Activated CD4-positive, alpha-beta T cell treated with anti-CD3 and anti-CD28 coated beads, Interleukin-2, amount 10 ng/mL, durations not matched to agents 7 days and 5 days (primary cell): Measurements from ENCODE around the gene PDXDC1. TPM values are rescaled to one million over a fixed set of nuclear protein-coding genes. Genes with fewer than 3 reads are reported as not detected.
"Not testable (repeated sequence)": the region's sequence is repeated elsewhere in the genome, so short reads cannot be mapped to it uniquely, and the experiment has no call there.

Experiments used
- CTCF ChIA-PET: fragments of 350-600 bp; sonication (Branson Sonifier 250); formaldehyde crosslinking; loops from one replicate; lab custom pipeline; 2021; ENCODE audit warnings: antibody characterized with exemption; lab: Charles Lee
- POLR2A ChIA-PET: fragments of 350-600 bp; sonication (Branson Sonifier 250); formaldehyde crosslinking; loops from one replicate; lab custom pipeline; 2021; ENCODE audit warnings: antibody characterized with exemption; lab: Charles Lee
- DNase-seq: peaks from one replicate; pipeline ENCODE4 v3.0.0-alpha.2; 2020
- H3K27ac Mint-ChIP-seq: one replicate; pipeline ENCODE4 v1.8.0; 2021; ENCODE audit warnings: mild to moderate bottlenecking, moderate library complexity, mixed read lengths
- H3K27me3 Mint-ChIP-seq: one replicate; pipeline ENCODE4 v1.8.0; 2021; ENCODE audit warnings: mixed read lengths
- H3K36me3 Mint-ChIP-seq: one replicate; pipeline ENCODE4 v1.8.0; 2021; ENCODE audit warnings: low read depth, mixed read lengths
- H3K4me1 Mint-ChIP-seq: one replicate; pipeline ENCODE4 v1.8.0; 2021; ENCODE audit warnings: mixed read lengths
- H3K4me3 Mint-ChIP-seq: one replicate; pipeline ENCODE4 v1.8.0; 2021; ENCODE audit warnings: mild to moderate bottlenecking, moderate library complexity, mixed read lengths
- H3K9me3 Mint-ChIP-seq: one replicate; pipeline ENCODE4 v1.8.0; 2021; ENCODE audit warnings: mixed read lengths
- total RNA-seq, 2 experiments: library from RNA; stranded (reverse); gene quantifications; one replicate each; pipeline ENCODE4 v1.2.3, GENCODE V29; 2021

Gene PDXDC1
- total RNA-seq, 2 experiments from 2014 or later, result 49.2 to 53.3 TPM

DNA sequence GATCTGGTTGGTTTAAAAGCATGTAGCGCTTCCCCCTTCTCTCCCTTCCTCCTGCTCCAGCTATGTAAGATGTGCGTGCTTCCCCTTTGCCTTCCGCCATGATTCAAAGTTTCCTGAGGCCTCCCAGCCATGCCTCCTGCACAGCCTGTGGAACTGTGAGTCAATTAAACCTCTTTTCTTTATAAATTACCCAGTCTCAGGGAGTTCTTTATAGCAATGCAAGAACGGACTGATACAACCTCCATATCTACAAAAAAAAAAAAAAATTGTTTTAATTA is 16.6 kb upstream of the PDXDC1 start:
- no peak for DNase-seq
- ChIA-PET CTCF (no interaction called here), POLR2A (no interaction called here)
- no peaks in the 10 kb centered on the region for H3K4me1 Mint-ChIP-seq
- H3K27ac Mint-ChIP-seq, result no peak overlapping the region
- peaks cover 8% of the 10 kb centered on the region for H3K27me3 Mint-ChIP-seq
- H3K9me3 Mint-ChIP-seq, result peaks cover 2% of the 10 kb centered on the region
- no peak overlapping the region for H3K4me3 Mint-ChIP-seq
- H3K36me3 Mint-ChIP-seq, result no peaks in the 10 kb centered on the region

DNA sequence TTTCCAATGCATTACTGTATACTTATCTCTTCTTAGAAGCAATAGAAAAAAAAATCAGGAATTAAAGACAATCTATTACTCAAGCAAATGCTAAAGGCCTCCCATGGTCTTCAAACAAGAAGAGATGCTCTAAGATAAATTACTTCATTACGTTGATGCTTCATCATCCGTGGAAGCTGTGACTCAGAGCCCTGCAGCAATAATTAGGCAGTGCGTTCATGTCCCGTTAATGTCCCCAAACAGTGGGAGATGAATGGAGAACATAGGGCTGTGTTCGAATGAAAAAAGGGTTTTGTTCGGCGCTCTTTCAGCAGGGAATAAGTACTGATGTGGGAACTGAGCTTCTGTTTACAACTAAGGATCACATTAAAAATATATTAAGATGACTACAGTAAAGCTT is 15.9 kb upstream of the PDXDC1 start:
- Mint-ChIP-seq H3K9me3 (peaks cover 2% of the 10 kb centered on the region), H3K27me3 (peaks cover 12% of the 10 kb centered on the region), H3K4me1 (no peaks in the 10 kb centered on the region), H3K4me3 (no peak overlapping the region), H3K27ac (no peak overlapping the region), H3K36me3 (no peaks in the 10 kb centered on the region)
- ChIA-PET CTCF (no interaction called here), POLR2A (no interaction called here)
- DNase-seq, result no peak

DNA sequence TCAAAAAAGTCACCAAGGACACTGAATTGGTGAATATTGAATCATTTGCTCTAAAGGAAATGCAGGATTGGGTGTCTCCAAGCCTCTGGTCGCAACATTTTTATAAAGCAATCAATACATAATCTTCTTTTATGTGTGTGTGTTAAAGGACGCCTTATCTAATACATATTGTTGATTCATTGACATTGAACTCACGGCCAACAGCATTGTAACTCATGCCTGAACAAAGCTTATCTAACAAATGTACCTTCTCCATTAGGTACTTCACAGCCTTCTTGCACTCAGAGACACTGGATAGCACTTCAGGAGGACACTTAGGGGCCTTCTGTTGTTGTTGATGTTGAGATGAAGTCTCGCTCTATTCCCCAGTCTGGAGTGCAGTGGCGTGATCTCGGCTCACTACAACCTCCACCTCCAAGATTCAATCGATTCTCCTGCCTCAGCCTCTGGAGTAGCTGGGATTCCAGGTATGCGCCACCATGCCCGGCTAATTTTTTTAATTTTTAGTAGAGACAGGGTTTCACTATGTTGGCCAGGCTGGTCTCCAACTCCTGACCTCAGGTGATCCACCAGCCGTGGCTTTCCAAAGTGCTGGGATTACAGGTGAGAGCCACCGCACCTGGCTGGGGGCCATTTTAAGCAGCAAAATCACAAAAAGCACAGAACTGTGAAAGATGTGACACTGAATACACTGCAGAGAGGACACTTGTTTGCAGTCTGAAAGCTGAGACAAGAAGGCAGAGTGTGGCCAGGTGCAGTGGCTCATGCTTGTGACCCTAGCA is 13.2 kb upstream of the PDXDC1 start:
- CTCF ChIA-PET, result interaction anchor here (0.5 kb wide), 1 partner anchor 318 kb away, joined by 3 read pairs; no protein-coding TSS in a partner anchor
- DNase-seq, result no peak
- no peaks in the 10 kb centered on the region for H3K36me3 Mint-ChIP-seq
- H3K4me1 Mint-ChIP-seq, result no peaks in the 10 kb centered on the region
- H3K27me3 Mint-ChIP-seq, result peaks cover 13% of the 10 kb centered on the region
- H3K27ac Mint-ChIP-seq, result no peak overlapping the region
- POLR2A ChIA-PET, result no interaction called here
- peaks cover 2% of the 10 kb centered on the region for H3K9me3 Mint-ChIP-seq
- H3K4me3 Mint-ChIP-seq, result no peak overlapping the region

DNA sequence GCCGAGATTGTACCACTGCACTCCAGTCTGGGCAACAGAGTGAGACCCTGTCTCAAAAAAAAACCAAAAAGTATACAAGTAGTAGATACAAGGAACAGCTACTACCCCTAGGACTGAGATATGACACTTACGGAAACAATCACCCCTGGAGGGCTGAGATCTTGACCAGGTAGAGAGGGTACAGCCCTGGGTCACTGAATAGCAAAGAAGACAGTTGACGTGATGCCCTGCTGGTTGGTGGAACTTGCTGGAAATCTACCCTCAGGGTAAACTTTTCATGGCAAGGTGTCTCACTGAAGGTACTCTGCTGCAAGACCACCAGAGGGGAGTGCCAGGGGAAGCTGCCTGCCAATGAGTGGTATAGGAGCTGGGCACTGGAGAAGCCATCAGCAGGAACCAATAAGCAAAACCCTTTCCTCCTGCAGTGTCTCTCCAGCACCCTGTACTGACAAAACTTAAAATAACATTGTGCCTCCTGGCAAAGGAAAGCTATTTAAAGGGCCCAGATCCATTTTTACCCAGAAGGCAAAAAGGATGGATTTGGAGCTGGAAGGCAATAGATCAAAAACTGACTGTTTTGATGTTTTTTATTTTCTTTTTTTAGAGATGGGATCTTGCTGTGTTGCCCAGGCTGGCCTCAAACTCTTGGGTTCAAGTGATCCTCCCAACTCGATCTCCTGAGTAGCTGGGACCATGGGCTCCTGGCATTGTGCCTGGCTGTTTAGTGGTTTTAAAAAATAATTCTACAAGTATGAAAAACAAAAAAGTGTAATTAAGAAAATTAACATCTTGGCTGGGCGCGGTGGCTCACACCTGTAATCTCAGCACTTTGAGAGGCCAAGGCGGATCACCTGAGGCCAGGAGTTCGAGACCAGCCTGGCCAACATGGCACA is 11.3 kb upstream of the PDXDC1 start:
- Mint-ChIP-seq H3K27me3 (peaks cover 12% of the 10 kb centered on the region), H3K9me3 (peaks cover 2% of the 10 kb centered on the region), H3K36me3 (no peaks in the 10 kb centered on the region), H3K4me3 (no peak overlapping the region), H3K4me1 (no peaks in the 10 kb centered on the region), H3K27ac (no peak overlapping the region)
- ChIA-PET CTCF (interaction anchor here (0.7 to 1.4 kb wide), 2 partner anchors 12 to 110 kb away, joined by 3 to 4 read pairs; partner anchors contain the start of gene PDXDC1), POLR2A (no interaction called here)
- no peak for DNase-seq

DNA sequence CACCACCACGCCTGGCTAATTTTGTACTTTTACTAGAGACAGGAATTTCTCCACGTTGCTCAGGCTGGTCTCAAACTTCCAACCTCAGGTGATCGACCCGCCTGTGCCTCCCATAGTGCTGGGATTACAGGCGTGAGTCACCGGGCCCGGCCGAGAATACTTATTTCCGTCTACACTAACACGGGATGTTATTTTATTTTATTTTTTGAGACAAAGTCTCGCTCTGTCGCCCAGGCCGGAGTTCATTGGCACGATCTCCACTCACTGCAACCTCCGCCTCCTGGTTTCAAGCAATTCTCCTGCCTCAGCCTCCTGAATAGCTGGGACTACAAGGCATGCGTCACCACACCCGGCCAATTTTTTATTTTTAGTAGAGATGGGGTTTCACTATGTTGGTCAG is 9.5 kb upstream of the PDXDC1 start:
- Mint-ChIP-seq H3K9me3 (peaks cover 2% of the 10 kb centered on the region), H3K4me1 (no peaks in the 10 kb centered on the region), H3K27ac (no peak overlapping the region), H3K4me3 (no peak overlapping the region), H3K36me3 (no peaks in the 10 kb centered on the region), H3K27me3 (peaks cover 12% of the 10 kb centered on the region)
- DNase-seq, result no peak
- ChIA-PET POLR2A (no interaction called here), CTCF (no interaction called here)

DNA sequence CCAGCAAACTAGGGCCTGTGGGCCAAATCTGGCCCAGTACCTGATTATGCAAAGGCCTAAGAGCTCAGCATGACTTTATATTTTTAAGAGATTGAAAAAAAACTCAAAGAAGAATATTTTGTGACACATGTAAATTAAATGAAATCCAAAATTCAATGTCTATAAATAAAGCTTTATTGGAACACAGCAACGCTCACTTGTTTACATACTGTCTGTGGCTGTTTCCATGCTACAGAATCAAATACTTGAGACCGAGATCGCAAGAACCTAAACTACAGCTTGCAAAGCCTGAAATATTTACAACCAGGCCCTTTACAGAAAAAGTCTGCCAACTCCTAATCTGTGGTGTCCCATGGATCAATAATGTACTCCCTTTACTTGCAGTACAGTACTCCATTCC is 5.0 kb upstream of the PDXDC1 start:
- H3K36me3 Mint-ChIP-seq, DNase-seq, H3K4me3 Mint-ChIP-seq, POLR2A ChIA-PET, CTCF ChIA-PET, H3K4me1 Mint-ChIP-seq, H3K27ac Mint-ChIP-seq, H3K9me3 Mint-ChIP-seq, H3K27me3 Mint-ChIP-seq: not testable (repeated sequence)

DNA sequence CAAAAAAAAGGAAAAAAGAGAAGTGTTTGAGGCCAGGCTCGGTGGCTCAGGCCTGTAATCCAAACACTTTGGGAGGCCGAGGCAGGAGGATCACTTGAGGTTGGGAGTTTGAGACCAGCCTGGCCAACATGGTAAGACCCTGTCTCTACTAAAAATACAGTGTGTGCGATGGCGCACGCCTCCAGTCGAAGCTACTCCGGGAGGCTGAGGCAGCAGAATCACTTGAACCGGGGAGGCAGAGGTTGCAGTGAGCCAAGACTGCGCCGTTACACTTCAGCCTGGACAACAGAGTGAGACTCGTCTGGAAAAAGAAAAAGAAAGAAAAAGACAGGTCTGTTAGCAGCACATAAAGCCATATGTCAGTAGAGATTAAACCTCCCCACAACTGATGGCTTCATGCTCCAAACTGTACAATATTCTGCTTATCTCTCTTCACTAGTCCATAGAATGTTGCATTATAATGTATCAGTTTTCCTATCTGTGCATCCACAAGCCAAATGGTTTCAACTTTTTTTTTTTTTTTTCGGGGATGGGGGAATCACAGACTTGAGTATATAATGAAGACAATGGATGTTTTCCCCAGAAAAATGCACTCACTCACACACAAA is 3.1 kb upstream of the PDXDC1 start:
- DNase-seq, H3K9me3 Mint-ChIP-seq, POLR2A ChIA-PET, CTCF ChIA-PET, H3K4me3 Mint-ChIP-seq, H3K27ac Mint-ChIP-seq, H3K27me3 Mint-ChIP-seq, H3K36me3 Mint-ChIP-seq: not testable (repeated sequence)
- peaks cover 12% of the 10 kb centered on the region for H3K4me1 Mint-ChIP-seq

DNA sequence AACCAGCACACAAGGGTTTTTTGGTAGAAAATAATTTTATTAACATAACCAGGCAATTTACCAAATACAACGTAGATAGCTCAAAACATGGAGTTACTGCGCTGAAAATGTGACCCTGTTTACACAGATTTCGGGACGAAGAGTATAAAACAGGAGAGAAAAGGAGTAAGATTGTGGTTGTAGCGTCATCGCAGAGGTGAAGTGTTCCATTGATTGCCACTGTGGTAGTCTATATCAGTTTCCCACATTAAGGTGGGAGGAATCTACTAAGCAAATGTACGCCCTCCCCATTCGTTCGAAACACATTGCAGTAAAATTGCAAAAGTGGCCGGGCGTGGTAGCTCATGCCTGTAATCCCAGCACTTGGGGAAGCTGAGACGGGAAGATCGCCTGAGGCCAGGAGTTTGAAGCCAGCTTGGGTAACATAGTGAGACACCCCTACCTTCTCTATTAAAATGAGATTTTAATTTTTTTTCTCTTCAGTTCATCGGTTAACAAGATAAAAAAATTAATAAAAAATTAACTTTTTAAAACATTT is 972 bp upstream of the PDXDC1 start:
- H3K27me3 Mint-ChIP-seq, POLR2A ChIA-PET, H3K9me3 Mint-ChIP-seq, DNase-seq, CTCF ChIA-PET, H3K27ac Mint-ChIP-seq, H3K36me3 Mint-ChIP-seq: not testable (repeated sequence)
- H3K4me3 Mint-ChIP-seq, result peak overlapping the region; percentile 87
- H3K4me1 Mint-ChIP-seq, result peaks cover 14% of the 10 kb centered on the region

DNA sequence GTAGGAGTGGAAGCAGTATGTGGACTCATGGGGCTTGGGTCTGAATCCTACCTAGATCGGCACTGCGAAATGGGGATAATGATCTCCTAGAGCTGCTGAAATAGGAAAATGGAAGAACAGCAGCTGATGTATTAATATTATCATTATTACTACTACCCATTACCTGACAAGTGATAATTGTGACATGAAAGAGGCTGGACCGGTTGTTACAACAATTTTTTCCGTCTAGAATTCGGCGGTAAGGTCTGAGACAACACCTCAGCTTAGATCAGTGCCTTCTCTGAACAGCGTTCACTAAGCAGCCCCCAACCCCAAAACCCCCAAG is 533 bp upstream of the PDXDC1 start:
- DNase-seq, POLR2A ChIA-PET, H3K36me3 Mint-ChIP-seq, H3K9me3 Mint-ChIP-seq, H3K27me3 Mint-ChIP-seq: not testable (repeated sequence)
- Mint-ChIP-seq H3K27ac (peak overlapping the region; percentile 89), H3K4me3 (peak overlapping the region; percentile 87), H3K4me1 (peaks cover 14% of the 10 kb centered on the region)
- CTCF ChIA-PET, result interaction anchor here (1.4 kb wide), 1 partner anchor 11 kb away, joined by 4 read pairs; no protein-coding TSS in a partner anchor

DNA sequence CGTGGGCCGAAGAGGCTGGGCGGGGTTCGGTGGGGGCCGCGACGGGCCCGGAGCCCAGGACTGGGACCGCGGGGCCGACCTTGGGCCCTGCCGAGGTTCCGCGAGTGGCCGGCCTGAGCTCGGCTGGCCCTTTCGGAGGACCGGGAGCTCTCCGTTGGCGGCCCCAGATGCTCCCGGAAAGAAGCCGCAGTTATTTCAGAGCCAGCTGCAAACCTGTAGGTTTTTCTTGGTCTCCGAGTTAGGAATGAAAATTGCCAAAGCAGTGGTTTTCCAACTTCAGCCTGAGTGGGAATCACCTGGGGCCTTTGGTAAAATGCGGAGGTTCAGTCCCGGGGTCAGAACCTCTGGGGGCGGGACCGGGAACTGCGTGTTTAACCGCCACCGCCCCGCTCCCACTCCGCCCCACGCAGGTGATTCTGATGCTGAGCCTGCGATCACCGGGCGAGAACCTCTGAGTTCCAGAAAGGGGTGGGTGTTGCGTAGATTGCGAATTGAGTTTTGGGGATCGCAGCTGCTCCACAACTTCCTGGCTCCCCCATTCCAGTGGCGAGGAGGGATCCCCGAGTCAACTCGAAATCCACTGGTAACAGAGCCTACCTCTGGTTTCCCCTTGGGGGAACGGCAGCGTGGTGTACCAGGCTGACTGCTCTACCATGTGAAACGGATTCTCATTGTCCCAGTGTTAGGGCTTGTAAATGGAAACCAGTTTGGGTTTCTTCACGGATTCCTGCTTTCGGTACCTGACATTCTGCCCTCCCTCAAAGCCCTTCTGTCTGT is 780 bp downstream of the PDXDC1 start:
- CTCF ChIA-PET, result interaction anchor here (1.4 kb wide), 1 partner anchor 12 kb away, joined by 4 read pairs; no protein-coding TSS in a partner anchor
- Mint-ChIP-seq H3K4me3 (peak overlapping the region; percentile 86), H3K27ac (peak overlapping the region; percentile 86), H3K4me1 (peaks cover 14% of the 10 kb centered on the region)
- POLR2A ChIA-PET, H3K9me3 Mint-ChIP-seq, H3K36me3 Mint-ChIP-seq, H3K27me3 Mint-ChIP-seq: not testable (repeated sequence)
- peak; percentile 61 for DNase-seq

DNA sequence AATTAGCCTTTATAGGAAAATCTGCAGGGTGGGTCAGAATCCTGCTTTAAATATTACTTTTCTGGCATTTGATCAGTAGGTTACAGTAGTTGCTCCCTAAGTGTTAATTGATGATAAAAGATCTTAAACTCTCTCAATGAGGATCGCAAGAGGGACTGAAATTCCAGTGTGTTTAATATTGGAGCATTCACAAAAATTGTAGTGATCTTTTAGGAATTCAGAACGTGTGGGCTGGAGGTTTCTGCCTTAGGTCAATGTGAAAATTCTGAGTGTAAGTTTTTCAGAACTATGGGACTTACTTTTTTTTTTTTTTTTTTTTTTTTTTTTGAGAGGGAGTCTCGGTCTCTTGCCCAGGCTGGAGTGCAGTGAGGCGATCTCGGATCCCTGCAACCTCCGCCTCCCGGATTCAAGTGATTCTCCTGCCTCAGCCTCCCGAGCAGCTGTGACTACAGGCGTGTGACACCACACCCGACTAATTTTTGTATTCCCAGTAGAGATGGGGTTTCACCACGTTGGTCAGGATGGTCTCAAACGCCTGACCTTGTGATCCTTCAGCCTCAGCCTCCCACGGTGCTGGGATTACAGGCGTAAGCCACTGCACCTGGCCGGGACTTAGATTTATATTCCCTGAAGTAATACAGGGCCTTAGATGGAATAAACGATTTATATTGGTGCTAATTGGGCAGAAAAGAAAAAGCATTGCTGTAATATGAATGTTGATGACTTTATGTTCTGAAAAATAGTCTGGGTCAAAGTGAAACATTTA is 2.3 kb downstream of the PDXDC1 start:
- DNase-seq, CTCF ChIA-PET, POLR2A ChIA-PET, H3K4me3 Mint-ChIP-seq, H3K27ac Mint-ChIP-seq, H3K9me3 Mint-ChIP-seq, H3K36me3 Mint-ChIP-seq, H3K27me3 Mint-ChIP-seq: not testable (repeated sequence)
- peaks cover 14% of the 10 kb centered on the region for H3K4me1 Mint-ChIP-seq

DNA sequence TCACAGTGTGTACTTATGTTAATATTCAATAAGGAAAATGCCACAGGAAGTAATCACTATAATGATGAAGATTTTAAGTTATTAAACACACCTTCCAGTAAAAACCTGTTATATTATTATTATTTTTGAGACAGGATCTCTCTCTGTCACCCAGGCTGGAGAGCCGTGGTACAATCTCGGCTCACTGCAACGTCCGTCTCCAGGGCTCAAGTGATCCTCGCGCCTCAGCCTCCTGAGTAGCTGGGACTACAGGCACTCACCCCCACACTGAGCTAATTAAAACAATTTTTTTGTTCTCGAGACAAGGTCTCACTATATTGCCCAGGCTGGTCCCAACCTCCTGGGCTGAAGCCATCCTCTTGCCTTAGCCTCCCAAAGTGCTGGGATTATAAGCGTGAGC is 3.5 kb downstream of the PDXDC1 start:
- CTCF ChIA-PET, H3K27ac Mint-ChIP-seq, H3K9me3 Mint-ChIP-seq, POLR2A ChIA-PET, H3K27me3 Mint-ChIP-seq, DNase-seq, H3K36me3 Mint-ChIP-seq, H3K4me3 Mint-ChIP-seq: not testable (repeated sequence)
- peaks cover 14% of the 10 kb centered on the region for H3K4me1 Mint-ChIP-seq
